Hepatocyte (in vitro differentiated cells): ENCODE results near the gene INHBC. TPM values are rescaled to one million over a fixed set of nuclear protein-coding genes. Genes with fewer than 3 reads are reported as not detected.

Experiments used
- DNase-seq: peaks from one replicate; pipeline ENCODE4 v3.0.0-alpha.2; 2016; ENCODE audit warnings: low spot score
- H2AFZ ChIP-seq: fragments of 200-600 bp; sonication (generic); 2 replicates; pipeline ENCODE4 v1.6.0; 2016; ENCODE audit warnings: antibody characterized with exemption, mild to moderate bottlenecking
- H3K27ac ChIP-seq: fragments of 200-600 bp; sonication (generic); 2 replicates; pipeline ENCODE4 v1.5.1; 2016; ENCODE audit warnings: mild to moderate bottlenecking
- H3K27me3 ChIP-seq: fragments of 200-600 bp; sonication (generic); 2 replicates; pipeline ENCODE4 v1.6.1; 2016
- H3K36me3 ChIP-seq: fragments of 200-600 bp; sonication (generic); replicated peaks from 2 replicates; pipeline ENCODE4 v1.5.1; 2016; ENCODE audit warnings: low read depth; ENCODE audit not compliant: insufficient read depth
- H3K4me1 ChIP-seq: fragments of 200-600 bp; sonication (generic); 2 replicates; pipeline ENCODE4 v1.5.1; 2016; ENCODE audit warnings: mild to moderate bottlenecking, moderate library complexity; ENCODE audit not compliant: insufficient read depth
- H3K4me2 ChIP-seq: fragments of 200-600 bp; sonication (generic); 2 replicates; pipeline ENCODE4 v1.6.0; 2016
- H3K4me3 ChIP-seq: fragments of 200-600 bp; sonication (generic); 2 replicates; pipeline ENCODE4 v1.5.1; 2016; ENCODE audit warnings: mild to moderate bottlenecking
- H3K79me2 ChIP-seq: fragments of 200-600 bp; sonication (generic); 2 replicates; pipeline ENCODE4 v1.6.0; 2017; ENCODE audit warnings: mild to moderate bottlenecking
- H3K9me2 ChIP-seq: fragments of 200-600 bp; sonication (generic); replicated peaks from 2 replicates; pipeline ENCODE4 v1.6.0; 2017; ENCODE audit warnings: mild to moderate bottlenecking; ENCODE audit not compliant: insufficient read depth
- H3K9me3 ChIP-seq: fragments of 200-600 bp; sonication (generic); 2 replicates; pipeline ENCODE4 v1.5.1; 2016; ENCODE audit warnings: low read depth, mild to moderate bottlenecking
- H4K20me1 ChIP-seq: fragments of 200-600 bp; sonication (generic); 2 replicates; pipeline ENCODE4 v1.6.0; 2016; ENCODE audit warnings: mild to moderate bottlenecking; ENCODE audit not compliant: insufficient read depth, poor library complexity, severe bottlenecking
- CTCF ChIP-seq: fragments of 200-600 bp; sonication (generic); IDR thresholded peaks from 2 replicates; pipeline ENCODE4 v1.5.1; 2016; ENCODE audit warnings: antibody characterized with exemption, mild to moderate bottlenecking; ENCODE audit not compliant: poor library complexity
- EZH2 ChIP-seq: fragments of 200-600 bp; sonication (generic); IDR thresholded peaks from 2 replicates; pipeline ENCODE4 v1.6.1; 2016; ENCODE audit warnings: antibody characterized with exemption, mild to moderate bottlenecking, borderline replicate concordance
- EZH2phosphoT487 ChIP-seq: fragments of 200-600 bp; sonication (generic); IDR thresholded peaks from one replicate; pipeline ENCODE4 v1.6.1; 2018; ENCODE audit warnings: antibody characterized with exemption, mild to moderate bottlenecking, low read depth, moderate library complexity; ENCODE audit not compliant: unreplicated experiment, severe bottlenecking
- WGBS: methylation state at CpG from one replicate; pipeline ENCODE4 v1.1.6; 2016; ENCODE audit warnings: low lambda C conversion rate; ENCODE audit errors: missing lambda C conversion rate; 5-methylcytosine and 5-hydroxymethylcytosine counted together
- polyA plus RNA-seq: library from polyadenylated mRNA; unstranded; fragments of >200 nt; fragmentation: Nextera tagmentation; extraction: Ambion mirVana; gene quantifications from 2 replicates; pipeline ENCODE4 v1.2.1, GENCODE V29; 2016
- total RNA-seq: library from RNA; depleted of rRNA; stranded (reverse); fragments of >200 nt; gene quantifications from 2 replicates; pipeline ENCODE4 v1.2.3, GENCODE V29; 2014

INHBC gene
- total and polyA plus RNA-seq, 2 experiments from 2014 or later: 1.8 to 3.4 TPM

GRCh38 chr12:57456145-57456700 lies 21.6 kb downstream of the INHBC start:
- H3K36me3 ChIP-seq: no peaks in the 10 kb centered on the region
- no peaks in the 10 kb centered on the region for H3K9me2 ChIP-seq
- no peaks in the 10 kb centered on the region for H3K79me2 ChIP-seq
- H3K4me2 ChIP-seq: peak overlapping the region; percentile 65
- 46% methylated on average over 15 of the region's 15 CpGs for whole genome bisulfite sequencing
- H3K4me3 ChIP-seq: no peak overlapping the region
- no peak overlapping the region for H3K27ac ChIP-seq
- DNase-seq: peak; percentile 79
- H3K27me3 ChIP-seq: no peaks in the 10 kb centered on the region
- no peak for TF ChIP-seq EZH2phosphoT487
- peak; percentile 63 for TF ChIP-seq CTCF
- no peaks in the 10 kb centered on the region for H4K20me1 ChIP-seq
- no peak overlapping the region for H2AFZ ChIP-seq
- H3K4me1 ChIP-seq: peaks cover 41% of the 10 kb centered on the region
- H3K9me3 ChIP-seq: no peaks in the 10 kb centered on the region

- H3K36me3 ChIP-seq: no peaks in the 10 kb centered on the region
- no peaks in the 10 kb centered on the region for H3K9me2 ChIP-seq
- 93% methylated on average over 6 of the region's 6 CpGs for WGBS
- peaks cover 36% of the 10 kb centered on the region for H3K4me1 ChIP-seq
- H3K4me2 ChIP-seq: no peak overlapping the region
- no peaks in the 10 kb centered on the region for H3K9me3 ChIP-seq
- no peaks in the 10 kb centered on the region for H4K20me1 ChIP-seq
- no peak for DNase-seq
- H3K27me3 ChIP-seq: no peaks in the 10 kb centered on the region
- H3K4me3 ChIP-seq: no peak overlapping the region
- no peak overlapping the region for H2AFZ ChIP-seq
- no peaks in the 10 kb centered on the region for H3K79me2 ChIP-seq
- TF ChIP-seq EZH2 (no peak), CTCF (no peak), EZH2phosphoT487 (no peak)
- H3K27ac ChIP-seq: peak overlapping the region; percentile 80
These were observed 22.3 kb downstream of the INHBC start for GRCh38 chr12:57456737-57457490.

- H4K20me1 ChIP-seq: no peaks in the 10 kb centered on the region
- peak overlapping the region; percentile 86 for H3K4me2 ChIP-seq
- H3K4me3 ChIP-seq: no peak overlapping the region
- H3K36me3 ChIP-seq: no peaks in the 10 kb centered on the region
- H2AFZ ChIP-seq: peak overlapping the region; percentile 1
- H3K79me2 ChIP-seq: no peaks in the 10 kb centered on the region
- H3K27me3 ChIP-seq: no peaks in the 10 kb centered on the region
- no peaks in the 10 kb centered on the region for H3K9me2 ChIP-seq
- peak overlapping the region; percentile 80 for H3K27ac ChIP-seq
- TF ChIP-seq CTCF: no peak
- no peak for TF ChIP-seq EZH2
- TF ChIP-seq EZH2phosphoT487: no peak
- WGBS: 19% methylated on average over 3 of the region's 3 CpGs
- peaks cover 28% of the 10 kb centered on the region for H3K4me1 ChIP-seq
- no peaks in the 10 kb centered on the region for H3K9me3 ChIP-seq
- no peak for DNase-seq
These were observed 24.1 kb downstream of the INHBC start for GRCh38 chr12:57458665-57459054.
